Activated B cell treated with CpG ODN at 0.5 μM for 24 hours (primary cell): Measurements from ENCODE around the gene NNT. TPM values are rescaled to one million over a fixed set of nuclear protein-coding genes. Genes with fewer than 3 reads are reported as not detected.
"Not testable (repeated sequence)": the region's sequence is repeated elsewhere in the genome, so short reads cannot be mapped to it uniquely, and the experiment has no call there.

Experiments
- ATAC-seq: fragments of 200-7000 bp; cut with Tn5 transposase; one replicate; pipeline ENCODE4 v1.10.0; 2021; ENCODE audit warnings: low read depth, mild to moderate bottlenecking, moderate library complexity
- CTCF ChIA-PET: fragments of 350-600 bp; sonication (Branson Sonifier 250); formaldehyde crosslinking; loops from one replicate; lab custom pipeline; 2021; ENCODE audit warnings: antibody characterized with exemption; lab: Charles Lee
- POLR2A ChIA-PET: fragments of 350-600 bp; sonication (Branson Sonifier 250); formaldehyde crosslinking; loops from one replicate; lab custom pipeline; 2021; ENCODE audit warnings: antibody characterized with exemption; lab: Charles Lee
- DNase-seq: peaks from one replicate; pipeline ENCODE4 v3.0.0; 2022
- H3K27ac Mint-ChIP-seq: one replicate; pipeline ENCODE4 v1.8.0; 2020; ENCODE audit warnings: mixed read lengths
- H3K27me3 Mint-ChIP-seq: one replicate; pipeline ENCODE4 v1.8.0; 2021; ENCODE audit warnings: mixed read lengths
- H3K36me3 Mint-ChIP-seq: one replicate; pipeline ENCODE4 v1.8.0; 2021; ENCODE audit warnings: low read depth, mixed read lengths
- H3K4me1 Mint-ChIP-seq: one replicate; pipeline ENCODE4 v1.8.0; 2021; ENCODE audit warnings: mixed read lengths
- H3K4me3 Mint-ChIP-seq: one replicate; pipeline ENCODE4 v1.8.0; 2020; ENCODE audit warnings: mild to moderate bottlenecking, mixed read lengths
- H3K9me3 Mint-ChIP-seq: one replicate; pipeline ENCODE4 v1.8.0; 2020; ENCODE audit warnings: mixed read lengths
- intact Hi-C: fragments of 100-400 bp; cut with micrococcal nuclease; formaldehyde crosslinking; loops from one replicate; pipeline ENCODE4 v1.15.1; 2024
- total RNA-seq: library from RNA; stranded (reverse); gene quantifications from 2 replicates; pipeline ENCODE4 v1.2.3, GENCODE V29; 2022
- TF ChIP-seq, protein P1 (sequence below): fragments of 200-600 bp; IDR thresholded peaks from one replicate; pipeline ENCODE4 v1.8.0; 2022; ENCODE audit warnings: antibody characterized with exemption, mild to moderate bottlenecking

NNT gene
- total RNA-seq, 1 donor from 2014 or later = 63.0 TPM

DNA sequence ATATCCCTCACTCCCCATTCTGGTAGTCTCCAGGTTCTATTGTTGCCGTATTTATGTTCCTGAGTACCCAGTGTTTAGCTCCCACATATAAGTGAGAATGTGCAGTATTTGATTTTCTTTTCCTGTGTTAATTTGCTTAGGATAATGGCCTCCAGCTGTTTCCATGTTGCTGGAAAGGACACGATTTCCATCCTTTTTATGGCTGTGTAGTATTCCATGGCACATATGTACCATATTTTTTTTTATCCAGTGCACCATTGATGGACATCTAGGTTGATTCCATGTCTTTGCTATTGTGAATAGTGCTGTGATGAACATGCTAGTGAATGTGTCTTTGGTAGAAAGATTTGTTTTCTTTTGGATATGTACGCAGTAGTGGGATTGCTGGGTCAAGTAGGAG is 98.2 kb downstream of the NNT start:
- no peaks in the 10 kb centered on the region for H3K4me1 Mint-ChIP-seq
- CTCF ChIA-PET = no interaction called here
- POLR2A ChIA-PET = no interaction called here
- TF ChIP-seq, protein P1, sequence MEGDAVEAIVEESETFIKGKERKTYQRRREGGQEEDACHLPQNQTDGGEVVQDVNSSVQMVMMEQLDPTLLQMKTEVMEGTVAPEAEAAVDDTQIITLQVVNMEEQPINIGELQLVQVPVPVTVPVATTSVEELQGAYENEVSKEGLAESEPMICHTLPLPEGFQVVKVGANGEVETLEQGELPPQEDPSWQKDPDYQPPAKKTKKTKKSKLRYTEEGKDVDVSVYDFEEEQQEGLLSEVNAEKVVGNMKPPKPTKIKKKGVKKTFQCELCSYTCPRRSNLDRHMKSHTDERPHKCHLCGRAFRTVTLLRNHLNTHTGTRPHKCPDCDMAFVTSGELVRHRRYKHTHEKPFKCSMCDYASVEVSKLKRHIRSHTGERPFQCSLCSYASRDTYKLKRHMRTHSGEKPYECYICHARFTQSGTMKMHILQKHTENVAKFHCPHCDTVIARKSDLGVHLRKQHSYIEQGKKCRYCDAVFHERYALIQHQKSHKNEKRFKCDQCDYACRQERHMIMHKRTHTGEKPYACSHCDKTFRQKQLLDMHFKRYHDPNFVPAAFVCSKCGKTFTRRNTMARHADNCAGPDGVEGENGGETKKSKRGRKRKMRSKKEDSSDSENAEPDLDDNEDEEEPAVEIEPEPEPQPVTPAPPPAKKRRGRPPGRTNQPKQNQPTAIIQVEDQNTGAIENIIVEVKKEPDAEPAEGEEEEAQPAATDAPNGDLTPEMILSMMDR = no peak
- intact Hi-C loops = no loop called here
- no peak for ATAC-seq
- no peak overlapping the region for H3K4me3 Mint-ChIP-seq
- no peaks in the 10 kb centered on the region for H3K27me3 Mint-ChIP-seq
- no peak for DNase-seq
- H3K27ac Mint-ChIP-seq = no peak overlapping the region
- H3K36me3 Mint-ChIP-seq = peaks cover 76% of the 10 kb centered on the region
- no peaks in the 10 kb centered on the region for H3K9me3 Mint-ChIP-seq

DNA sequence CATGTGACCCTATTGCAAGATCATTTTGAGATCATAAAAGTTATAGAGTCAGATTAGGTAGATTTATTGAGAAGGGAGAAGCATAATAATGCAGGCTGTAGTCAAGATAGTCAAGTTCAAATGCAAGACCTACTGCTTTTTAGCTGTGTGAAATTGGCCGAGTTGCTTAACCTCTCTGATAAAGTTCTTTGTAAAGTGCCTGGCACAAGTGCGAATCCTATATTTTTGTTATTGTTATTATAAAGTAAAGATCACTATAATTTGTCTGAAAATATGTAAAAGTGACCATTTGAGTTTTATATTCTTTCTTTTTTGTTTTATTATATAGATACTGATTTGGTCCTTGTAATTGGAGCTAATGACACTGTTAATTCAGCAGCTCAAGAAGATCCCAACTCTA is 99.3 kb downstream of the NNT start:
- no peak for ATAC-seq
- no peak for DNase-seq
- ChIA-PET CTCF (no interaction called here), POLR2A (no interaction called here)
- no peaks in the 10 kb centered on the region for H3K4me1 Mint-ChIP-seq
- intact Hi-C loops = no loop called here
- TF ChIP-seq, protein P1 = no peak
- H3K27ac Mint-ChIP-seq = no peak overlapping the region
- H3K36me3 Mint-ChIP-seq = peaks cover 73% of the 10 kb centered on the region
- no peak overlapping the region for H3K4me3 Mint-ChIP-seq
- no peaks in the 10 kb centered on the region for H3K27me3 Mint-ChIP-seq
- H3K9me3 Mint-ChIP-seq = no peaks in the 10 kb centered on the region

DNA sequence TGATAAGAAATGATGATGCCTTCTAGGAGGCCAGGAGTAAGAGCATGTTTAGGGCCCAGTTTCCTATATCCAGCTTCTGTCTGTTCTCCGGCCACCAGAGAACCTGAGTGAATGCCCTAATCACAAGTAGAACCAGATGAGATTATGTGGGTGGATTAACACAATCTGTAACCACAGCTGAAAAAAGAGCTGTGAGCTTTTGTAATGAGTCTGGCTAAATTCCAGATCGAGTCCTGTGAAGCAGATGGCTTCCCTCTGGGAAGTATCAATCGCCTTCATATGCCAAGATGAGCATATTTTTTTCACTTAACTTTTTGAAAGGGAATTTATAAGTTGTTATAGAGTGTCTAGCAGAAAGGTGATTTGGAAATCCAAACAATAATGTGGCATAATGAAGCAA is 99.8 kb downstream of the NNT start:
- intact Hi-C loops = no loop called here
- DNase-seq (no peak), ATAC-seq (no peak)
- ChIA-PET POLR2A (no interaction called here), CTCF (no interaction called here)
- Mint-ChIP-seq H3K36me3 (peaks cover 70% of the 10 kb centered on the region), H3K4me3 (no peak overlapping the region), H3K9me3 (no peaks in the 10 kb centered on the region), H3K27ac (no peak overlapping the region), H3K27me3 (no peaks in the 10 kb centered on the region), H3K4me1 (no peaks in the 10 kb centered on the region)
- TF ChIP-seq, protein P1 = no peak

DNA sequence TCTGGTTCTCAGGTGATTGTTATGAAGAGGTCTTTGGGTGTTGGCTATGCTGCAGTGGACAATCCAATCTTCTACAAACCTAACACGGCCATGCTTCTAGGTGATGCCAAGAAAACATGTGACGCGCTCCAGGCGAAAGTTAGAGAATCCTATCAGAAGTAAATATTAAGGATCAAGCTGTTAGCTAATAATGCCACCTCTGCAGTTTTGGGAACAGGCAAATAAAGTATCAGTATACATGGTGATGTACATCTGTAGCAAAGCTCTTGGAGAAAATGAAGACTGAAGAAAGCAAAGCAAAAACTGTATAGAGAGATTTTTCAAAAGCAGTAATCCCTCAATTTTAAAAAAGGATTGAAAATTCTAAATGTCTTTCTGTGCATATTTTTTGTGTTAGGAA is 101.3 kb downstream of the NNT start:
- DNase-seq (no peak), ATAC-seq (no peak)
- peaks cover 65% of the 10 kb centered on the region for H3K36me3 Mint-ChIP-seq
- no peaks in the 10 kb centered on the region for H3K27me3 Mint-ChIP-seq
- TF ChIP-seq, protein P1 = no peak
- intact Hi-C loops = no loop called here
- no peaks in the 10 kb centered on the region for H3K9me3 Mint-ChIP-seq
- H3K27ac Mint-ChIP-seq = no peak overlapping the region
- CTCF ChIA-PET = no interaction called here
- POLR2A ChIA-PET = no interaction called here
- H3K4me3 Mint-ChIP-seq = no peak overlapping the region
- H3K4me1 Mint-ChIP-seq = no peaks in the 10 kb centered on the region

DNA sequence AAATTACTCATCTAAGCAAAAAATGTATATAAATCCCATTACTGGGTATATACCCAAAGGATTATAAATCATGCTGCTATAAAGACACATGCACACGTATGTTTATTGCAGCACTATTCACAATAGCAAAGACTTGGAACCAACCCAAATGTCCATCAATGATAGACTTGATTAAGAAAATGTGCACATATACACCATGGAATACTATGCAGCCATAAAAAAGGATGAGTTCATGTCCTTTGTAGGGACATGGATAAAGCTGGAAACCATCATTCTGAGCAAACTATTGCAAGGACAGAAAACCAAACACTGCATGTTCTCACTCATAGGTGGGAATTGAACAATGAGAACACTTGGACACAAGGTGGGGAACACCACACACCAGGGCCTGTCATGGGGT is 103.6 kb downstream of the NNT start:
- H3K27ac Mint-ChIP-seq, CTCF ChIA-PET, intact Hi-C loops, ATAC-seq, H3K4me3 Mint-ChIP-seq, H3K9me3 Mint-ChIP-seq, H3K27me3 Mint-ChIP-seq, DNase-seq, POLR2A ChIA-PET, H3K4me1 Mint-ChIP-seq: not testable (repeated sequence)
- H3K36me3 Mint-ChIP-seq = peaks cover 45% of the 10 kb centered on the region

DNA sequence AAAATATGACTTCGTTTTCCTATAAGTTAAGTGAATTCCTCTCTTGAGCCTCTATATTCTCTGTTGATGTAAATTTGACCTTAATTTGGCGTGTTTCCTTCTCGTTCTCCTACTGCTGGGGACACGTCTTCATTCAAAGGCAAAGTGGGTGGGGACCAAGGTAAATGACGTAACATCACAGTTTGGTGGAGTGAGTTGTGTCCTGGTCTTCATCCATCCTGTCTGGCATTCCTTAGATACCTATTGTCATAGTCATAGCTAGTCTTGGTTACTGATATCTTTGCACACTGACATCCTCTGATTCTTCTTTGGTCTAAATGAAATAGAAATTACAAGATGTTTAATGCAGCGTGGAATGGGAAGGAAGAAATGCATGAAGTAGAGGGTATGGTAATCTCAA is 108.5 kb downstream of the NNT start:
- DNase-seq = no peak
- peaks cover 3% of the 10 kb centered on the region for H3K36me3 Mint-ChIP-seq
- no peaks in the 10 kb centered on the region for H3K27me3 Mint-ChIP-seq
- intact Hi-C loops = no loop called here
- no peak for ATAC-seq
- no peak overlapping the region for H3K27ac Mint-ChIP-seq
- H3K4me1 Mint-ChIP-seq = no peaks in the 10 kb centered on the region
- ChIA-PET CTCF (no interaction called here), POLR2A (no interaction called here)
- no peak overlapping the region for H3K4me3 Mint-ChIP-seq
- H3K9me3 Mint-ChIP-seq = no peaks in the 10 kb centered on the region
- TF ChIP-seq, protein P1 = no peak
